ENCODE results near the gene SPO11.

DNA sequence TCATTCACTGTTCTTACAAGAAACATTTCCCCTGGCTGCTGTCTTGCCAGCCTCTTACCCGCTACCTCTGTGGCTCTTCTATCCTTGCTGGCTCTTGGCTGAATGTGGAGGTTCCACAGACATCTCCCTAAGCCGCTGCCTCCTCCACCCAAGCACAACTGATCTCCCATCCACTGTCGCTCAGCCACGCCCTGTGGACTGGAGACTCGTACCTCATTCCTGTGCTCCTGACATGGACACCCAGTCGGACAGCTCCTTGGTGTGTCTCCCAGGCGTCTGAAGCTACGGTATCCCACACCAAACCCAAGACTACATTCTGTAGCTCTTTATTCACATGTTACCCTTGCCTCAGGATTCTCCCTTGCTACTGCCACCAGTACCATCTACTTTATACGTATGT, 40.7 kb downstream of the SPO11 start:
- TF ChIP-seq, protein P1, sequence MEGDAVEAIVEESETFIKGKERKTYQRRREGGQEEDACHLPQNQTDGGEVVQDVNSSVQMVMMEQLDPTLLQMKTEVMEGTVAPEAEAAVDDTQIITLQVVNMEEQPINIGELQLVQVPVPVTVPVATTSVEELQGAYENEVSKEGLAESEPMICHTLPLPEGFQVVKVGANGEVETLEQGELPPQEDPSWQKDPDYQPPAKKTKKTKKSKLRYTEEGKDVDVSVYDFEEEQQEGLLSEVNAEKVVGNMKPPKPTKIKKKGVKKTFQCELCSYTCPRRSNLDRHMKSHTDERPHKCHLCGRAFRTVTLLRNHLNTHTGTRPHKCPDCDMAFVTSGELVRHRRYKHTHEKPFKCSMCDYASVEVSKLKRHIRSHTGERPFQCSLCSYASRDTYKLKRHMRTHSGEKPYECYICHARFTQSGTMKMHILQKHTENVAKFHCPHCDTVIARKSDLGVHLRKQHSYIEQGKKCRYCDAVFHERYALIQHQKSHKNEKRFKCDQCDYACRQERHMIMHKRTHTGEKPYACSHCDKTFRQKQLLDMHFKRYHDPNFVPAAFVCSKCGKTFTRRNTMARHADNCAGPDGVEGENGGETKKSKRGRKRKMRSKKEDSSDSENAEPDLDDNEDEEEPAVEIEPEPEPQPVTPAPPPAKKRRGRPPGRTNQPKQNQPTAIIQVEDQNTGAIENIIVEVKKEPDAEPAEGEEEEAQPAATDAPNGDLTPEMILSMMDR (IDR thresholded peaks at IDR 0.05) = no peak
- no peak for TF ChIP-seq POLR2A (IDR thresholded peaks at IDR 0.05)

Measured in right lobe of liver (tissue), 4 donors.